Activated CD8-positive, alpha-beta memory T cell treated with anti-CD3 and anti-CD28 coated beads for 24 hours (primary cell): Measurements from ENCODE around the gene PPFIA4.

Experiments
- DNase-seq: peaks from one replicate; pipeline ENCODE4 v3.0.0-alpha.2; 2020

PPFIA4 gene

GRCh38 chr1:203104789-203105390 lies 78.6 kb downstream of the PPFIA4 start:
- no peak for DNase-seq

DNA sequence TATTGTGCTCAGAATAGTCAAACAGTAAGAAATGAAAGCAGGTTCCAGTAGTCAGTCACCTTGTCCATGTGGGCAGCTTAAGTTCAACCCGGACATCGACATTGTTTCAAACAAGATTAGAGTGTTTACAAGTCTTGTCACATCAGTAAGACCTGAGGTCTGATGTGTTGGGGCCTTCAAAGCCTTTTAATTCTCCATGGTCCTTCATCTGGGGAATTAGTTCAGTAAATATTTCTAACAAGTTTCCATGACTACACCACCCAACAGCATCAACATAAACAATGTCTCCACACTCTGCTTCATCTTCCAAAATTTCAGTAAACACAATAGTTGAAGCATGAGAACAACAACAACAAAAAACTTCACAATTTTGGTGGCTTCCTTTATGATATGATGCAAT lies 86.2 kb downstream of the PPFIA4 start:
- DNase-seq, result no peak

- no peak for DNase-seq
Measured at GRCh38 chr1:203113308-203113707, 87.0 kb downstream of the PPFIA4 start.

DNA sequence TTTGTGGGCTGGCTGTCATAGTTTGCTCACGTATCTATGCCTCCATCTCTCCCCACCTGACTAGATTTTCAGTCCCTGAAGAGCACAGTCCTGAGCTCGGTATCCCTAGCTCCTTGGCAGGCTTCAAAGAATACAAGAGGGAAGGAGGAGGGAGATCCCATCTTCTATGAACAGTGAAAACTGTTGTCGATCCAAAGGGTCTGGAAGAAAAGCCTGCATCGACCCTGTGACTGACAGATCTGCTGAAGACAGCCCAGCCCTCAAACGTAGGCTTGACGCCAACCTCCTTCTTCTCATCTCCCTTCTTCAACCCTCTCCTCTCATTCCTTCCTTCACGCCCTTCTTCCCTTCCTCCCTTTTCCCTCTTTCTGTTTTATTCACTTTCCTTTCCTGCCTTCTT lies 87.9 kb downstream of the PPFIA4 start:
- DNase-seq, result no peak

DNA sequence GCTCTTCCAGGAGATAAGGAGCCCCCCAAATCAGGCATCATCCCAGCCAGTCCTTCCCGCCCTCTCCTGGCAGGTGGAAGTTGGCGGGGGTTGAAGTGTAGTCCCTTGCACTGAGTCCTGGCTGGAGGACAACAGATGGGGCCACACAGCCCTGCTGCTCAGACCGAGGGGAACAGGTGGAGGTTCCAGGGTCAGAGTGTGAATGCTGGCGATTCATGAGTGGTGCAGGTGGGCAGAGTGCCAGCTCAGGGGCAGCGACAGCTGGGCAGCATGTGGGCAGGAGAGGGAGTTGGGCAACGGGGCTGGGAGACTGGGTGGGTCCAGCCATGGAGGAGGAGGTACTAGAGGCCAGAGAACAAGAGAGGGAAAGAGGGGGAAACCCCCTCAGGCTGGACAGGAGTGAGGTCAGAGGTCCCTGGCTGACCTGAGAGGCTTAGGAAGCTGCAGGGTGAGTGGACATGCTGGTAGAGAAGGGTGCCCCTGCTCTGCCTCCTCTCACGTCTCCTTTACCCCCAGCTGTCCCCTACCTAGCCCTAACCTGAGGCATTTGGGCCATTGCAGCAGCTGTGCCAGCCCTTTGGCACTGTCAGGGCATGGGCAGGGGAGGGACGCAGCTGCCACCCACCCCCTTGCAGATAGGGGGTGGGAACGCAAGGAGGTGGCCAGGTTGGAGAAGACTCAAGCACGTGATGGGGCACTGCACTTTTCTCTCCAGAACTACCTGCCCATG lies 90.0 kb downstream of the PPFIA4 start:
- no peak for DNase-seq

GRCh38 chr1:203117611-203118575 lies 91.6 kb downstream of the PPFIA4 start:
- peak; percentile 26 for DNase-seq

DNA sequence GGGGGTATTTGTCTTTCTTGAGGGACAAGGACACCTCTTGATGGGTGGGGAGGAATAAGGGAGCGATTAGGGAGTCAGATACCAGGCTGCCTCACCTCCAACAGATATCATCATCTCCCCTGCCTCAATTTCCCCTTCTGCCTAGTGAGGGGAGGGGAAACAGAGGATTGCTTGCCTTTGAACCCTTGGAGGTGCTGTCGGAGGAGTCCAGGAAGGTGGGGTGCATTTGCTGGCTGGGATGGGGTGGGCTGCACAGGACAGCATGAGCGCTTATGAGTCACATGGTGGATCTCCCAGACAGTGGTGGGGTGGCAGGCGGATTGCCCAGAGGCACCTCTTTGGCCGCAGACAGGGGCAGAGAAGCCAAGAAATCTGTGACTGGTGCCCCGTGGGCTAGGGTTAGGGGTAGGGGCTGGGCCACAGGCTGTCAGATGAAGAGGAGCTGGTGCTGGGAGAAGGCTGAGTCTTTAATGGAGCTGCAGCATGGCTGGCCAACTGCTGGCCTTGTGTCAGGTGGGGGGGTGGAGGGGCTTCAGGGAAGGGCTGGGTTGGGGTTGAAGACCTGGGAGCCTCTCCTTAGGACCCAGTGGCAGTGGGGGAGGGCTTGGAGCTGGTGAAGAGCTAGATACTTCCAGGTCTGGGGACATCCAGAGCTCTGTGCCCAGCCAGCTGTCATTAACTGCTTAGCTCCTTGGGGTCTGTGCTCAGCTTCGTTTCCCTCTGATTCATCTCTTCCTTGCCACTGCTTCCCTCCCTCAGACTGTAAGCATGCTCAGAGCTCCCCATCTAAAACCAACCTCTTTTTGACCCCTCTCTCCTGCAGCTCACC lies 94.2 kb downstream of the PPFIA4 start:
- DNase-seq, result peak; percentile 38

GRCh38 chr1:203121186-203122015 lies 95.1 kb downstream of the PPFIA4 start:
- peak; percentile 37 for DNase-seq

- DNase-seq, result peak; percentile 30
Measured at GRCh38 chr1:203122159-203122558, 95.9 kb downstream of the PPFIA4 start.

DNA sequence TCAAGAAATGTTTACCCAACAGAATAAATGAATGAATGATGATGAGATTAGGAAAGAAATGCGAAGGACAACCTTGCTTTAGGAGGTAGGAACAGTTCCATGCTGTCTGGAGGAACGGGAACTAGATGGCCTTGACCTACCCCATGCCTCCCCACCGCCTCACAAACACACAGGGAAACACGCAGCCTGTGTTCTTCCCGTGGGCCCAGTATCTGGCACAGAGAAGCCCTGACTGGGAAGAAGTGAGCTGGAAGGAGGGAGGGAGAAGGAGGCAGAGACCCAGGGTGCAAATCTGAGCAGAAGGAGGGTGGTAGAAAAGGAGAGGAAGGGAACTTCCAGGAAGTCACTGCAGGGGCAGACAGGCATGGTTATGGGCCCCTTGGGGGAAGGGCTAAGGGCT lies 97.7 kb downstream of the PPFIA4 start:
- peak; percentile 40 for DNase-seq

- peak; percentile 28 for DNase-seq
Measured at GRCh38 chr1:203124546-203125317, 98.4 kb downstream of the PPFIA4 start.

DNA sequence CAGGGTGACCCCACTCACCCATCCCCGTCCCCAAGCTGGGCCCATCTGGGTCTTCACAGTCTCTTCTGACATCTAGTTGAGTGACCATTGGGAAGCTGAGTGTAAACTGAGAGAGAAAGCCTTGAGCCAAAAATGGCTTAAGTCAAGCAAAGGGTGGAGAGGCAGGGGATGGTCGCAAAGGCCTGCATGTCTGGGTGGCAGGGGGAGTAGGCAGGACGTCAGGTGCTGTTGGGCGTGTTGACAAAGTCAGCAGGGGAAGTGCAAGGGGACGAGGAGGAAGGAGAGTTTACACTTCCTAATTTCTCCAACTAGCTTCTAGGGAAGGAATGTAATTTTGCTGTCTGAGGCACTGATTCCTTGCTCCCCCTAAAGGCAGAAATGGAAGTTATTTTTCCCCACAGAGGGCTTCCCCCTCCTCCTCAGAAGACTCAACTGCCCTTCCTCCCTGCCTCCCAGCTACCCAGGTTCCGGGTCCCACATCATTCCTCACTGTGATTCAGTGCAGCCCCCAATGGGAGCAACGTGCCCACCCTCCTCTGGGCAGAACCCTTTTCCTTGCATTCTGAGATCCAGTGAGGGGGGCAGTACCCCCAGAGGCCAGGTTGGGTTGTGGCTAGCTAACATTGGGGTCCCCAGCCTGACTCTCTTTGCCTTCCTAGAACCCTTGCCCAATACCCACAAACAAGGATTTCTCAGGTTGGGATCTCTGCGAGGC lies 100.0 kb downstream of the PPFIA4 start:
- peak; percentile 44 for DNase-seq

DNA sequence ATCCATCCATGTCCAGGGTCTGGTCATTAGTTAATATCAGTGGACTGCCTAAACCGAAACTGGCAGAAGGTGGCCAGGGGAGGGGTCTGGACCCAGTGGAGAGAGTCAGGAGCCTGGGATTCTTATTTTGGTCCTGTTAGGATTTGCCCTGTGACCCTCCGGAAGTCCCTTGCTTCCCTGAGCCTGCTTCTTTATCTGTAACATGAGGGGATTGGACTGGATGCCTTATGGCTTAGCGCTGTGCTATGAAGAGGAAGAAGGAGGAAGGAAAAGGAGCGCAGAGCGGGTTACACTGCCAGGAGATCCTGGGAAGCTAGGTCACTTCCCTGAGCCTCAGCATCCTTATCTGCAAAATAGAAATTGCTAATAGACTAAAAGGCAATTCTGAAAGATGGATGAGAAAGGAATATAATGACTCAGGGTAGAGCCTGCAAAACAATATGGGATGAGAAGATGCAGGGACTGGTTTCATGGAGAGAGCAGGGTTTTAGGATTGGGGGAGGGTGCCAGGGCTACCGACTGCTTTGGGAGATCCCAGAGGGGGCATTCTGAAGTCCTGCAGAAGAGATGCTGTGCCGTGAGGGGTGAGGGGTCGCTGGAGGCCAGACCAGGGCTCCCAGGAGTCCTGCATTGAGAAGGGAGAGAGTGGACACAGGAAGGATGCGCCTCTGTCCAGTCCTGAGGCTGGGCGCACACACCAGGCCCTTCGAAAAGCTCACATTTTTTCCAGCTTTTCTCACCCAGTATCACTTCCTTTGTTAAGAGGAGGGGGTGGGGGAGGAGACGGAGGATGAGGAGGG lies 100.8 kb downstream of the PPFIA4 start:
- peak; percentile 30 for DNase-seq

- peak; percentile 55 for DNase-seq
Measured at GRCh38 chr1:203127666-203128430, 101.6 kb downstream of the PPFIA4 start, which contains the start of gene ADORA1. Gene ADORA1 (plus strand): TSS chr1:203127726. CDS start chr1:203128842, 1,116 bp downstream.

DNA sequence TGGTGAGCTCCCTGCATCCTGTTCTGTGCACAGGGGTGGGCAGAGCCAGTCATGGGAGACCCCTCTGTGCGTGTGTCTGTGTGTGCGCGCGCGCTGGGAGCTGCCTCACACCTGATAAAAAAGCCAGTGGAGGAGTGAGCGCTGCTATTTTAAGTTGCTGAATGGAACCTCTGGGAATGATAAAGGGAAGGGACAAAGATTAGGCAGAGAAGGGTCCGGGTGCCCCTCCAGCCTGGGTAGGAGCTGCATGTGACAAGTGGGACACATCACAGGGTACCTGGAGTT lies 102.1 kb downstream of the PPFIA4 start:
- DNase-seq, result no peak
